Measurements from ENCODE around the gene ZNF550.
"Not testable (repeated sequence)": the region's sequence is repeated elsewhere in the genome, so short reads cannot be mapped to it uniquely, and the experiment has no call there.

ZNF550 gene

GRCh38 chr19:57527136-57527881 is 32.4 kb downstream of the ZNF550 start, which contains the start of gene ZNF549:
Gene ZNF549 (plus strand): TSS chr19:57527356. CDS start chr19:57527574, 218 bp downstream.
- DNase-seq, result peak; percentile 87

- not testable (repeated sequence) for DNase-seq
These were observed 41.6 kb downstream of the ZNF550 start for GRCh38 chr19:57518021-57518420.

- no peak for DNase-seq
These were observed 44.4 kb downstream of the ZNF550 start for GRCh38 chr19:57515255-57515654.

GRCh38 chr19:57512845-57513244 is 46.8 kb downstream of the ZNF550 start:
- no peak for DNase-seq

DNA sequence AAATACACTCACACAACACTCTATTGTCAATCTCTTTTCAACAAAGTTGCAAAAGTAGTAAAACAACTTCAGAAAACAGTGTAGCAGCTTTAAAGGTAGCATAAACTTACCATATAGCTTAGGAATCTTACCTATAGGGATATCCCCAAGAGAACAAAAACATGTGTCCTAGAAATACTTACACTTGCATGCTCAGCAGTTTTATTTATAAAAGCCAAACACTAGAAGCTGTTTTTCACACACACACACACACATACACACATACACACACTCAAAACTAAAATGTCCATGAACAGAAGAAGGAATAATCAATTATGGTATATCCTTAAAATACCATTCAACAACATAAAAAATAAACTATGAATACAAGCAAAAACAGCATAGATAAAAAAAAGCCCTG is 48.2 kb downstream of the ZNF550 start:
- DNase-seq, result no peak

DNA sequence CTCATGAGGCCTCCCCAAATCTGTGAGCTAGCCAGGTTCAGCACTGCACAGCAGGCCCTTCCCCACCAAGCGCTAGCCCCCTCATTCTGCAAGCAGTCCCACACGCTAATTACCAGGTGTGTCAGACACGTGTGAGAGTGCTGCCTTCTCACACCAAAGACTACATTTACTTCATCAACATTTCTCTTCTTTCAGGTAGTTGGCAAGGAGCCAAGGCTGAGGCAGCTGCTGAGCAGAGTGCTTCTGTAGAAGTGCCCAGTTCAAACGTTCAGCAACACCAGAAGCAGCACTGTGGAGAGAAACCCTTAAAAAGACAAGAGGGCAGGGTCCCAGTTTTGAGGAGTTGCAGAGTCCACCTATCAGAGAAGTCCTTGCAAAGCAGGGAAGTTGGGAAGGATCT is 53.5 kb downstream of the ZNF550 start:
- no peak for DNase-seq

GRCh38 chr19:57500400-57500799 is 59.3 kb downstream of the ZNF550 start:
- not testable (repeated sequence) for DNase-seq

DNA sequence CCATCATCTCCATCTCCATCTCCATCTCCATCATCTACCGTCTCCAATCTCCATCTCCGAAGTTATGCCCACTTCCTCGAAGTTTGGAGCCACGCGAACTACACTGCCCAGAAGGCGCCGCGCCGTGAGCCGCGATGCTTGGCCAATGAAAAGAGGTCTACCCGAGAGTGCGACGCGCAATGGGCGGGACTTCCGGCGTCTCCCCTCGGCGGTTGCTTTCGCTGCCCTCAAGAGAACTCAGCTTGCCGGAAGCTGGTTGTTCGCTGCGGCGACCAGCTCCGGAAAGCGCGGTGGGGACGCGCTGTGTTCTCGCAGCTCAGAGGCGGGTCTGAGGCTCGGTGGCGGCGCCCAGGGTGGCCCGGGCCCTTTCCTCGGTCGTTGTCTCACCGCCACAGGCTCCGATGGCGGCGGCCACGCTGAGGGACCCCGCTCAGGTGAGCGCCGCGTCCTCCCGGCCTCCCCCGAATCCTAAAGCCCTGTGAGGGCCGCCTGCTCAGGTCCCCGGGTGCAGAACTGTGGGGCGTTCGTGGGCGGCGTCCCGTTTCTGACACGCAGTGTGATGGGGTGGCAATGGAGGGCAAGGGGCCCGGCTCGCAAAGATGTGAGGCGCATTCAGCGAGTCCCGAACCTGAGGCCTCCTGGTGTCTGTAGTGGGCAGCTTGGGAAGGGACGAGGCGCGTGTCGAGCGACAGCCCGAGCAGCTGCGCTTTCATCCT is 59.8 kb downstream of the ZNF550 start, which contains the start of gene ZNF773:
Gene ZNF773 (plus strand): TSS at position 259 of the 716 bp plus-strand sequence. CDS start 143 bp downstream, at position 402.
- peak; percentile 98 for DNase-seq

GRCh38 chr19:57499332-57499679 is 60.4 kb downstream of the ZNF550 start:
- not testable (repeated sequence) for DNase-seq

DNA sequence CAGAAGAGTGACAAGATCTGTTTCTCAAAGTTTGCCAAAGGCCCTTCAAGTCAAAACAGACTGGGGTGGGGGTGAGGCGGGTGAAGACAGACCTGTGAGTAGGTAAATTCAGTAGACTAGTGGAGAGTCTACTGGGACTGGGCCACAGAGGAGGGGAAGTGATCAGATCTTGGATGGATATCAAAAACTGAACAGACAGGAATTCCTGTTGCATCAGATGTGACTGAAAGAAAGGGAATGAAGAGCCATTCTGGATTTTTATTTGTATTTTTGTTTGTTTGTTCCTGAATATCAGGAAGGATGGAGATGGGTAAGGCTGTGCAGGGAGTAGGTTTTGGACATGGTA is 71.4 kb downstream of the ZNF550 start:
- not testable (repeated sequence) for DNase-seq

- DNase-seq, result peak; percentile 98
These were observed 72.0 kb downstream of the ZNF550 start, which contains the start of gene ZNF419 for GRCh38 chr19:57487477-57488298. Gene ZNF419 (plus strand): TSS chr19:57487750. CDS start chr19:57487951, 201 bp downstream.
